Pancreas (tissue), 10 donors: ENCODE results near the gene PLD1. TPM values are rescaled to one million over a fixed set of nuclear protein-coding genes. Genes with fewer than 3 reads are reported as not detected.

Experiments used
- ATAC-seq, 4 donors: fragments of 200-7000 bp; cut with Tn5 transposase; one replicate each; pipeline versions ENCODE4 v1.8.0 to v1.9.1; 2020; ENCODE audit warnings: mild to moderate bottlenecking in 4 of 4, moderate library complexity in 4 of 4
- DNase-seq, 6 donors: peaks; one replicate each; pipeline ENCODE4 v3.0.0-alpha.2; 2020
- FAIRE-seq: peaks from 2 replicates; lab custom pipeline; 2012; peaks lifted over from hg19 to GRCh38; lab: Jason Lieb, UNC
- H3K27ac ChIP-seq, 4 donors: fragments of 200-600 bp; sonication (generic); 1 replicate in 3 of 4; 2 replicates in 1 of 4; pipeline versions ENCODE4 v1.5.0 to v1.8.0; 2020
- H3K27me3 ChIP-seq, 4 donors: fragments of 200-600 bp; one replicate each; pipeline ENCODE4 v1.8.0; 2021
- H3K36me3 ChIP-seq, 3 donors: fragments of 200-600 bp; sonication (generic) in 1 of 3; one replicate each; pipeline versions ENCODE4 v1.5.0 to v1.8.0; 2020 to 2021
- H3K4me1 ChIP-seq, 3 donors: fragments of 200-600 bp; one replicate each; pipeline ENCODE4 v1.8.0; 2021
- H3K4me3 ChIP-seq, 4 donors: fragments of 200-600 bp; sonication (generic) in 2 of 4; one replicate each; pipeline versions ENCODE4 v1.5.0 to v1.8.0; 2020 to 2021
- H3K9me3 ChIP-seq, 4 donors: fragments of 200-600 bp; one replicate each; pipeline ENCODE4 v1.8.0; 2021
- WGBS, 2 donors: extraction: QIAGEN DNeasy Blood & Tissue Kit; methylation state at CpG; one replicate each; pipeline ENCODE4 v1.1.7; 2013; 5-methylcytosine and 5-hydroxymethylcytosine counted together
- intact Hi-C, 3 donors: fragments of 100-400 bp; cut with DNase I; formaldehyde crosslinking; loops; one replicate each; pipeline versions ENCODE4 v1.11.1 to v1.14.2; 2022
- polyA plus RNA-seq, 2 donors: library from polyadenylated mRNA; stranded (reverse); fragments of 200-250 nt; gene quantifications; one replicate each; pipeline ENCODE4 v1.2.3, GENCODE V29; 2013
- total RNA-seq, 6 donors: library from RNA; stranded (reverse); fragmentation: NEBNext Ultra II Directional in 4 of 6; extraction: Animal tissue kit (Norgen Biotek cat#: 25700) in 4 of 6; gene quantifications; one replicate each; pipeline versions ENCODE4 v1.2.1 to v1.2.4, GENCODE V29; 2021 to 2023
- TF ChIP-seq, protein P1 (sequence below), 4 donors: fragments of 200-600 bp; sonication (generic) in 3 of 4; IDR thresholded peaks; one replicate each; pipeline versions ENCODE4 v1.5.0 to v1.8.0; 2021; ENCODE audit warnings: antibody characterized with exemption in 4 of 4
- donor health status: healthy with polysubstance abuse.
- donor health status: DM: no; HTN: no; CAD: no; lungs with moderate emphysema.
- donor health status: DM: no; HTN: no; CAD: no.
- donor health status: control.
- donor health status: control.
- donor health status: Bipolar disorder and iron deficiency.
- donor health status: DM: yes; HTN: yes; CAD: no.
- donor health status: DM: no; HTN: no; CAD: no.
- donor health status: DM: no; HTN: no; CAD: no.
- donor health status: DM: yes; HTN: yes; CAD: no.

Gene PLD1
- total and polyA plus RNA-seq, 8 donors: 14.7 to 62.1 (median 33.7) TPM

DNA sequence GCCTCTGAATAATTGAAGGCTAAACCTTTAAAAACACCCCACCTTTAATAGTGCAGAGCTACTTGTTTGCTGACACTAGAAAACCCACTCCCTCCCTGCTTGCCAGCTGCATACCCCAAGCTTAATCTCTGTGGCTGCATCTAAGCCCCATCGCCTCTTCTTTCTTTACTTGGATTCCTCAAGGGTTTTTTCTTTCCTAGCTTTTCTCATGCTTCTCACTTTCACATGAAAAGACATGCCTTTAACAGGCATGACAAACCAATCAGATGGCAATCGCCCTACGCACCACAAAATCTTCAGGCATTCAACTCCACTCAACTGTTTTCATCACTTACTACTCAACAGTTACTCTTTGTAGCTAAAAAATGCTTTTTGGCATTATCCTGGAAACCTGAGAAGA is 77.5 kb downstream of the PLD1 start:
- Histone ChIP-seq H3K4me1 (peaks cover 0 to 4% (median 0%) of the 10 kb centered on the region in 3 donors), H3K36me3 (no peaks in the 10 kb centered on the region), H3K4me3 (no peak overlapping the region), H3K27me3 (no peaks in the 10 kb centered on the region), H3K27ac (no peak overlapping the region), H3K9me3 (no peaks in the 10 kb centered on the region)
- FAIRE-seq: no peak
- no peak for DNase-seq
- TF ChIP-seq, protein P1, sequence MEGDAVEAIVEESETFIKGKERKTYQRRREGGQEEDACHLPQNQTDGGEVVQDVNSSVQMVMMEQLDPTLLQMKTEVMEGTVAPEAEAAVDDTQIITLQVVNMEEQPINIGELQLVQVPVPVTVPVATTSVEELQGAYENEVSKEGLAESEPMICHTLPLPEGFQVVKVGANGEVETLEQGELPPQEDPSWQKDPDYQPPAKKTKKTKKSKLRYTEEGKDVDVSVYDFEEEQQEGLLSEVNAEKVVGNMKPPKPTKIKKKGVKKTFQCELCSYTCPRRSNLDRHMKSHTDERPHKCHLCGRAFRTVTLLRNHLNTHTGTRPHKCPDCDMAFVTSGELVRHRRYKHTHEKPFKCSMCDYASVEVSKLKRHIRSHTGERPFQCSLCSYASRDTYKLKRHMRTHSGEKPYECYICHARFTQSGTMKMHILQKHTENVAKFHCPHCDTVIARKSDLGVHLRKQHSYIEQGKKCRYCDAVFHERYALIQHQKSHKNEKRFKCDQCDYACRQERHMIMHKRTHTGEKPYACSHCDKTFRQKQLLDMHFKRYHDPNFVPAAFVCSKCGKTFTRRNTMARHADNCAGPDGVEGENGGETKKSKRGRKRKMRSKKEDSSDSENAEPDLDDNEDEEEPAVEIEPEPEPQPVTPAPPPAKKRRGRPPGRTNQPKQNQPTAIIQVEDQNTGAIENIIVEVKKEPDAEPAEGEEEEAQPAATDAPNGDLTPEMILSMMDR (IDR thresholded peaks at IDR 0.05): no peak
- ATAC-seq: no peak
- 80 to 98% methylated on average over 3 of the region's 3 CpGs for WGBS, 2 donors
- intact Hi-C loops: no loop called here

DNA sequence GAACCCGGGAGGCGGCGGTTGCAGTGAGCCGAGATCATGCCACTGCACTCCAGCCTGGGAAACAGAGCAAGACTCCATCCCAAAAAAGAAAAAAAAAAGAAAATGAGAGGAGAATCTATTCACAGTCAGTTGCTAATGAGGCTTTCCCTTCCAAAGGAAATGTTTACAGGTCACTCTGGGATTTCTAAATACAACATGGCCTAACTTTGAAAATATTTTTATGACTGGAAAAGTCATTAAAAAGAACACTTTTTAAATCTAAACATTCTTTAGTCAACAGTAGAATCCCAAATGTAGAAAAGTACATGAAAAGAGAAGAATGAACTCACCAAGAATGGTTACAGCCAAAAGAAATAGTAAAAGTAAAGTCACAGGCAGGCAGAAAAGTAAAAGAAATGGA is 78.6 kb downstream of the PLD1 start:
- ATAC-seq: no peak
- no peak overlapping the region for H3K27ac ChIP-seq
- H3K36me3 ChIP-seq: peaks cover 0 to 4% (median 0%) of the 10 kb centered on the region in 3 donors
- peaks cover 0 to under 1% (median 0%) of the 10 kb centered on the region in 3 donors for H3K4me1 ChIP-seq
- TF ChIP-seq, protein P1 (IDR thresholded peaks at IDR 0.05): no peak
- H3K9me3 ChIP-seq: no peaks in the 10 kb centered on the region
- H3K4me3 ChIP-seq: no peak overlapping the region
- 85 to 98% methylated on average over 3 to 4 of the region's 4 CpGs for WGBS, 2 donors
- no peak for FAIRE-seq
- no peak for DNase-seq
- no peaks in the 10 kb centered on the region for H3K27me3 ChIP-seq
- intact Hi-C loops: no loop called here

DNA sequence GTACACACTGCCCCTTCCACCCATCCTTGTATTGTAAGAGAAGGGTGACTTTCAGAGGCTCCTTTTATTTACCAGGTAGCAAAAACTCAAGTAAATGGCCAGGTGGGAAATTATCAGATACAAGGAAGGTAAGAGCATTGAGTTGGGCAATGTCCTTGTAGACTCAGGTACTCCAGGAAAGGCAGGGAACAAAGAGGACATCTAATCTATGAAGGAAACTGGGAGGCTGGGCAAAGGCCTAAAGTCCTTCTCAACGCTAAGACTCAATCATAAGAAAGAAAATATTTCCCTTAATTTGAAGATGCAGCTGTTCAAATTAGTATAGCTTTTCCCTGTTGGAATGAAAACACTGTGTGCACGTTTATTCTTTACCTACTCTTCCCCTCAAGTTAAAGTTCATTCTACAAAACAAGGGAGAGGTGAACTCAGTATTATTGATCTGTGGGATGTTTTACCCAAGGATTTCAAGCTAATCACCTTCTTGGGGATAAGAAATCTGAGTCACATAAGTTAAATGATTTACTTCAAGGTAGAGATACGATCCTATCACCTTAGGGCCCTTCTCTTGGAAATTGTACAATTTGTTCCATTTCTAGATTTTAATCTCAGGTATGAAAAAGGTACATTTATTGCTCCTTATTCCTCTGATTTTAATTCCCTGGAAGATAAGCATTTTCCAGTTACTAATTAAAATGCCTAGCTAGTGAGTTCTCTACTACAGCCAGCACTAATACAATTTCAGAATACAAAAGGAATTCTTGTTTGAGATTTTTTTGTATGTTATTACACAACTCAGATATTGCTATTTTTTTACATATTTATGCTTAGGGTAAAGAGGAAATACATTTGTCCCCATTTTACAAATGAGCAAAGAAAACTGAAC is 80.6 kb downstream of the PLD1 start:
- DNase-seq (no peak), FAIRE-seq (no peak), ATAC-seq (peak in 1 of 4 donors; percentile 57)
- H3K36me3 ChIP-seq: peaks cover 0 to 6% (median 4%) of the 10 kb centered on the region in 3 donors
- H3K4me3 ChIP-seq: no peak overlapping the region
- H3K27me3 ChIP-seq: no peaks in the 10 kb centered on the region
- peak overlapping the region in 1 of 4 donors; percentile 9 for H3K27ac ChIP-seq
- 39 to 53% methylated on average over 3 of the region's 3 CpGs for WGBS, 2 donors
- TF ChIP-seq, protein P1 (IDR thresholded peaks at IDR 0.05): no peak
- intact Hi-C loops: no loop called here
- no peaks in the 10 kb centered on the region for H3K9me3 ChIP-seq
- H3K4me1 ChIP-seq: no peaks in the 10 kb centered on the region

DNA sequence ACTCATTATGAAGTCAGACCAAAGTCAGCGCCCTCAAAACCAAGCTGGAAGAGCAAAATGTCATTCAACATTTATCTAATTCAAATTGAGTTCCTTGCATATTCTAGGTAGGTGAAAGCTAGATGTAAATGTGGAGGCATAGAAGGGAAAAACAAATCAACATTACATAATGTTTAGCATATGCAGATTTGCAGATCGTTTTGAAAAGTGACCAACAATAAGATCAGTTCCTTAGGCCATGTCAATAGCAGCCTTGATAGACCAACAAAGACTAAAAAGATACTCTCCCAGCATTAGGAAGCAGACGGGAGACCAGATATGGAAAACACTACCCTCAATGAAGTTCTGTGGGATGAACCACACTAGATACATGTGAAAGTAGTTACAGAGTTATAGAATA is 83.0 kb downstream of the PLD1 start:
- no peak for ATAC-seq
- H3K27ac ChIP-seq: no peak overlapping the region
- FAIRE-seq: no peak
- H3K4me3 ChIP-seq: no peak overlapping the region
- H3K4me1 ChIP-seq: no peaks in the 10 kb centered on the region
- WGBS, 2 donors: 85 to 92% methylated on average over 3 of the region's 3 CpGs
- TF ChIP-seq, protein P1 (IDR thresholded peaks at IDR 0.05): no peak
- peaks cover 0 to 13% (median 4%) of the 10 kb centered on the region in 3 donors for H3K36me3 ChIP-seq
- no peaks in the 10 kb centered on the region for H3K9me3 ChIP-seq
- intact Hi-C loops: no loop called here
- H3K27me3 ChIP-seq: no peaks in the 10 kb centered on the region
- no peak for DNase-seq
